GM21390 (cell line): ENCODE data around the gene CPNE1.

Experiments
- ATAC-seq: cut with Tn5 transposase; IDR thresholded peaks from one replicate; pipeline ENCODE4 v1.9.1; 2021; ENCODE audit not compliant: unreplicated experiment

CPNE1 gene

GRCh38 chr20:35600993-35601973 lies 63.4 kb downstream of the CPNE1 start:
- no peak for ATAC-seq

GRCh38 chr20:35600176-35600992 lies 64.3 kb downstream of the CPNE1 start:
- no peak for ATAC-seq

GRCh38 chr20:35599776-35600120 lies 65.0 kb downstream of the CPNE1 start:
- ATAC-seq, result no peak

- ATAC-seq, result no peak
These were observed 65.6 kb downstream of the CPNE1 start for GRCh38 chr20:35598899-35599775.

GRCh38 chr20:35598476-35598875 lies 66.2 kb downstream of the CPNE1 start:
- ATAC-seq, result no peak

- no peak for ATAC-seq
These were observed 67.5 kb downstream of the CPNE1 start for GRCh38 chr20:35597186-35597585.

GRCh38 chr20:35595901-35596300 lies 68.8 kb downstream of the CPNE1 start:
- no peak for ATAC-seq

- no peak for ATAC-seq
These were observed 69.2 kb downstream of the CPNE1 start for GRCh38 chr20:35595456-35595855.

- ATAC-seq, result no peak
These were observed 72.2 kb downstream of the CPNE1 start for GRCh38 chr20:35592339-35592974.

- no peak for ATAC-seq
These were observed 76.3 kb downstream of the CPNE1 start for GRCh38 chr20:35588397-35588796.

GRCh38 chr20:35587436-35587835 lies 77.3 kb downstream of the CPNE1 start:
- no peak for ATAC-seq

GRCh38 chr20:35586751-35587425 lies 77.8 kb downstream of the CPNE1 start:
- no peak for ATAC-seq

- no peak for ATAC-seq
These were observed 80.8 kb downstream of the CPNE1 start for GRCh38 chr20:35583636-35584560.

GRCh38 chr20:35582741-35583404 lies 81.8 kb downstream of the CPNE1 start:
- no peak for ATAC-seq

GRCh38 chr20:35582131-35582530 lies 82.6 kb downstream of the CPNE1 start:
- ATAC-seq, result no peak

GRCh38 chr20:35579196-35579595 lies 85.5 kb downstream of the CPNE1 start:
- no peak for ATAC-seq

GRCh38 chr20:35578469-35578868 lies 86.2 kb downstream of the CPNE1 start:
- ATAC-seq, result no peak

GRCh38 chr20:35576816-35577215 lies 87.9 kb downstream of the CPNE1 start:
- ATAC-seq, result no peak
